ENCODE measurements around the gene EWSR1.
A peak's percentile ranks its signal among the peaks of the same experiment; 100 is the strongest.

Gene EWSR1

DNA sequence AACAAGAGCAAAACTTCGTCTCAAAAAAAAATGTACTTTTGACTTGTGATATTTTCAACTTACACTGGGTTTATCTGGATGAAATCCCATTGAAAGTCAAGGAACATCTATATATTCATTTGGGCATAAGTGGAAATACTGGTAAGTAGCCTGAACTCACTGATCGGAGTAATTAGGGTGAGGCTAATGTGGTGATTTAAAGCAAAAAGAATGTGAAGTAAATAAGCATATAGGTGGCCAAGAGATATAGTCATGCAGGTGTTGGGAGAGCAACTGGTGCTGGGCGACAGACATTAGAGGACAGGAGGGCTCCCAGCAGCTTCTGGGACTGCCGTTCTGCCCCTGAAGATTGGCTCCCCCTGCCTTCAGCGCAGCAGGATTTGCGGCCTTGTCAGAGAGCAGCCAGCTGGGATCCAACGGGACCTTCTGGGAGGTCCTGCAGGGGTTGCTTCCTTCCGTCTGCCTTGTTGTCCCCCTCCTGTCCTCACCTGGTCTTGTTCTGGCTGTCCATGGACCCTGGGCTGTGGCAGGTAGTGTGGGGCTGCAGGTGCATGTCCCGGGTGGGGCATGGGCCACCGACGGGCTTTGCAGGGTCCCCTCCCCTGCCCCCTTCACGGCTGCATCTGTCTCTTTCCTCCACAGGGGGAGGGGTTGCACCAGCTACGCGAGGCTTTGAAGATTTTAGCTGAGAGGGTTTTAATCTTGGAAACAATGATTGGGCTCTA lies 14.3 kb upstream of the EWSR1 start:
- H3K4me1 ChIP-seq (ENCODE audit: control insufficient read depth, insufficient read depth, low read length): no peaks in the 10 kb centered on the region
- H3K36me3 ChIP-seq (ENCODE audit: control insufficient read depth in 2 of 2, insufficient read depth in 1 of 2, low read length in 2 of 2): no peaks in the 10 kb centered on the region
- CTCF ChIA-PET: interaction anchor here (0.7 to 4.4 kb wide), 2 partner anchors 9 to 13 kb away, joined by 3 to 30 read pairs; no protein-coding TSS in a partner anchor
- no peak overlapping the region for H3K4me3 ChIP-seq (ENCODE audit: low read depth, low read length)
- POLR2A ChIA-PET: interaction anchor here (0.9 kb wide), 1 partner anchor 13 kb away, joined by 3 read pairs; no protein-coding TSS in a partner anchor
- no peaks in the 10 kb centered on the region for H3K9me3 ChIP-seq (ENCODE audit: control insufficient read depth, insufficient read depth, low read depth, low read length)
- no peak overlapping the region for H3K27ac ChIP-seq (ENCODE audit: extremely low read depth, low read depth, low read length)
- TF ChIP-seq, protein P1, sequence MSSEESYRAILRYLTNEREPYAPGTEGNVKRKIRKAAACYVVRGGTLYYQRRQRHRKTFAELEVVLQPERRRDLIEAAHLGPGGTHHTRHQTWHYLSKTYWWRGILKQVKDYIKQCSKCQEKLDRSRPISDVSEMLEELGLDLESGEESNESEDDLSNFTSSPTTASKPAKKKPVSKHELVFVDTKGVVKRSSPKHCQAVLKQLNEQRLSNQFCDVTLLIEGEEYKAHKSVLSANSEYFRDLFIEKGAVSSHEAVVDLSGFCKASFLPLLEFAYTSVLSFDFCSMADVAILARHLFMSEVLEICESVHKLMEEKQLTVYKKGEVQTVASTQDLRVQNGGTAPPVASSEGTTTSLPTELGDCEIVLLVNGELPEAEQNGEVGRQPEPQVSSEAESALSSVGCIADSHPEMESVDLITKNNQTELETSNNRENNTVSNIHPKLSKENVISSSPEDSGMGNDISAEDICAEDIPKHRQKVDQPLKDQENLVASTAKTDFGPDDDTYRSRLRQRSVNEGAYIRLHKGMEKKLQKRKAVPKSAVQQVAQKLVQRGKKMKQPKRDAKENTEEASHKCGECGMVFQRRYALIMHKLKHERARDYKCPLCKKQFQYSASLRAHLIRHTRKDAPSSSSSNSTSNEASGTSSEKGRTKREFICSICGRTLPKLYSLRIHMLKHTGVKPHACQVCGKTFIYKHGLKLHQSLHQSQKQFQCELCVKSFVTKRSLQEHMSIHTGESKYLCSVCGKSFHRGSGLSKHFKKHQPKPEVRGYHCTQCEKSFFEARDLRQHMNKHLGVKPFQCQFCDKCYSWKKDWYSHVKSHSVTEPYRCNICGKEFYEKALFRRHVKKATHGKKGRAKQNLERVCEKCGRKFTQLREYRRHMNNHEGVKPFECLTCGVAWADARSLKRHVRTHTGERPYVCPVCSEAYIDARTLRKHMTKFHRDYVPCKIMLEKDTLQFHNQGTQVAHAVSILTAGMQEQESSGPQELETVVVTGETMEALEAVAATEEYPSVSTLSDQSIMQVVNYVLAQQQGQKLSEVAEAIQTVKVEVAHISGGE (tag by site-specific recombination; conservative IDR thresholded peaks at IDR 0.05; ENCODE audit: low read depth): no peak
- TF ChIP-seq ZNF561 (tag by site-specific recombination; IDR thresholded peaks at IDR 0.05; ENCODE audit: borderline replicate concordance) (no peak), ZNF791 (tag by site-specific recombination; IDR thresholded peaks at IDR 0.05) (no peak), BCL11A (tag by site-specific recombination; IDR thresholded peaks at IDR 0.05; ENCODE audit: low read depth) (no peak), ZNF701 (tag by site-specific recombination; IDR thresholded peaks at IDR 0.05) (no peak), ZNF423 (tag by site-specific recombination; IDR thresholded peaks at IDR 0.05) (no peak), ZNF623 (tag by site-specific recombination; IDR thresholded peaks at IDR 0.05) (no peak), ZNF19 (tag by site-specific recombination; IDR thresholded peaks at IDR 0.05; ENCODE audit: low read depth) (no peak), ZBTB20 (tag by site-specific recombination; IDR thresholded peaks at IDR 0.05) (no peak), ZNF530 (tag by site-specific recombination; IDR thresholded peaks at IDR 0.05; ENCODE audit: low read depth) (no peak), ZNF747 (tag by site-specific recombination; IDR thresholded peaks at IDR 0.05) (no peak), ZNF248 (tag by site-specific recombination; IDR thresholded peaks at IDR 0.05) (no peak), FEZF1 (tag by site-specific recombination; IDR thresholded peaks at IDR 0.05) (no peak), KLF10 (tag by site-specific recombination; IDR thresholded peaks at IDR 0.05) (no peak)
- TF ChIP-seq, protein P2, sequence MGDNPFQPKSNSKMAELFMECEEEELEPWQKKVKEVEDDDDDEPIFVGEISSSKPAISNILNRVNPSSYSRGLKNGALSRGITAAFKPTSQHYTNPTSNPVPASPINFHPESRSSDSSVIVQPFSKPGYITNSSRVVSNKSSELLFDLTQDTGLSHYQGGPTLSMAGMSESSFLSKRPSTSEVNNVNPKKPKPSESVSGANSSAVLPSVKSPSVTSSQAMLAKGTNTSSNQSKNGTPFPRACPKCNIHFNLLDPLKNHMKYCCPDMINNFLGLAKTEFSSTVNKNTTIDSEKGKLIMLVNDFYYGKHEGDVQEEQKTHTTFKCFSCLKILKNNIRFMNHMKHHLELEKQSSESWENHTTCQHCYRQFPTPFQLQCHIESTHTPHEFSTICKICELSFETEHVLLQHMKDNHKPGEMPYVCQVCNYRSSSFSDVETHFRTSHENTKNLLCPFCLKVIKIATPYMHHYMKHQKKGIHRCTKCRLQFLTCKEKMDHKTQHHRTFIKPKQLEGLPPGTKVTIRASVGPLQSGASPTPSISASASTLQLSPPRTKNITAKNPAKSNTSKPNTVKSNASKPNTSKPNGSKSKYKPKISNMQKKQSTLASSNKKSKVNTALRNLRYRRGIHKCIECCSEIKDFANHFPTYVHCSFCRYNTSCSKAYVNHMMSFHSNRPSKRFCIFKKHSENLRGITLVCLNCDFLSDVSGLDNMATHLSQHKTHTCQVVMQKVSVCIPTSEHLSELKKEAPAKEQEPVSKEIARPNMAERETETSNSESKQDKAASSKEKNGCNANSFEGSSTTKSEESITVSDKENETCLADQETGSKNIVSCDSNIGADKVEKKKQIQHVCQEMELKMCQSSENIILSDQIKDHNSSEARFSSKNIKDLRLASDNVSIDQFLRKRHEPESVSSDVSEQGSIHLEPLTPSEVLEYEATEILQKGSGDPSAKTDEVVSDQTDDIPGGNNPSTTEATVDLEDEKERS (tag by site-specific recombination; IDR thresholded peaks at IDR 0.05): no peak
- TF ChIP-seq, protein P3, sequence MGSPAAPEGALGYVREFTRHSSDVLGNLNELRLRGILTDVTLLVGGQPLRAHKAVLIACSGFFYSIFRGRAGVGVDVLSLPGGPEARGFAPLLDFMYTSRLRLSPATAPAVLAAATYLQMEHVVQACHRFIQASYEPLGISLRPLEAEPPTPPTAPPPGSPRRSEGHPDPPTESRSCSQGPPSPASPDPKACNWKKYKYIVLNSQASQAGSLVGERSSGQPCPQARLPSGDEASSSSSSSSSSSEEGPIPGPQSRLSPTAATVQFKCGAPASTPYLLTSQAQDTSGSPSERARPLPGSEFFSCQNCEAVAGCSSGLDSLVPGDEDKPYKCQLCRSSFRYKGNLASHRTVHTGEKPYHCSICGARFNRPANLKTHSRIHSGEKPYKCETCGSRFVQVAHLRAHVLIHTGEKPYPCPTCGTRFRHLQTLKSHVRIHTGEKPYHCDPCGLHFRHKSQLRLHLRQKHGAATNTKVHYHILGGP (tag by site-specific recombination; IDR thresholded peaks at IDR 0.05): no peak

DNA sequence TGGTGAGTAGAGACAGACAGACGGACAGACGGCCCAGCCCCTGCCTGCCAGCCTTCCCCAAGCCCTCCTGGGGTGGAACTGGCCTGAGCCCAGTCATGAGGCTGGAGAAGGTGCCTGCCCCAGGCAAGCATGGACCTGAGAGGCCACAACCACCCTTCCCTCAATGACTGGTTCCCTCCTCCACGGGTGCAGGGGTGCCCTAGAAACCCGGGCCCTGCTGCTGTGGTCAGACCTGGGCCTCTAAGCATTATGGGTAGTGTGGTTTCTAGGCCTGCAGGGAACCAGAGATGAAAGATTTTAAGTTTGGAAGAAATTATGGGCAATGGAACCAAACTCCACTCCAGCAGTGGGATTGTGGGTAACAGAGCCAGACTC lies 13.8 kb upstream of the EWSR1 start:
- TF ChIP-seq ZNF76 (tag by site-specific recombination; IDR thresholded peaks at IDR 0.05; ENCODE audit: borderline replicate concordance, low read depth) (0 out of 2 replicates have a peak, but pooled peaks have one; percentile 24), ZBTB7A (tag by site-specific recombination; IDR thresholded peaks at IDR 0.05; ENCODE audit: low read depth) (no peak), ZNF37A (tag by site-specific recombination; IDR thresholded peaks at IDR 0.05) (no peak), ZNF175 (tag by site-specific recombination; IDR thresholded peaks at IDR 0.05) (no peak), REPIN1 (tag by site-specific recombination; IDR thresholded peaks at IDR 0.05; ENCODE audit: low read depth) (no peak)
- ChIA-PET POLR2A (no interaction called here), CTCF (interaction anchor here (0.7 to 4.4 kb wide), 2 partner anchors 9 to 12 kb away, joined by 3 to 30 read pairs; no protein-coding TSS in a partner anchor)

More for the DNA sequence above, 13.8 kb upstream of the EWSR1 start:
- no peaks in the 10 kb centered on the region for H3K9me3 ChIP-seq (ENCODE audit: control insufficient read depth, insufficient read depth, low read depth, low read length)
- H3K36me3 ChIP-seq (ENCODE audit: control insufficient read depth in 2 of 2, insufficient read depth in 1 of 2, low read length in 2 of 2): peaks cover 0 to 5% of the 10 kb centered on the region in 2 experiments; a peak in 1 of 3 replicates
- no peaks in the 10 kb centered on the region for H3K4me1 ChIP-seq (ENCODE audit: control insufficient read depth, insufficient read depth, low read length)
- H3K27ac ChIP-seq (ENCODE audit: extremely low read depth, low read depth, low read length): no peak overlapping the region
- H3K4me3 ChIP-seq (ENCODE audit: low read depth, low read length): no peak overlapping the region

Measured in HEK293 (cell line).